Erythroblast (primary cell): Measurements from ENCODE around the gene NEO1.

Experiments used
- GATA1 ChIP-seq: IDR thresholded peaks from 2 replicates; pipeline ENCODE4 v1.6.1; 2011; ENCODE audit warnings: low read depth, mild to moderate bottlenecking, control low read depth, low read length, moderate library complexity
- POLR2A ChIP-seq: IDR thresholded peaks from 2 replicates; pipeline ENCODE4 v1.6.1; 2011; ENCODE audit warnings: mild to moderate bottlenecking, low read length

DNA sequence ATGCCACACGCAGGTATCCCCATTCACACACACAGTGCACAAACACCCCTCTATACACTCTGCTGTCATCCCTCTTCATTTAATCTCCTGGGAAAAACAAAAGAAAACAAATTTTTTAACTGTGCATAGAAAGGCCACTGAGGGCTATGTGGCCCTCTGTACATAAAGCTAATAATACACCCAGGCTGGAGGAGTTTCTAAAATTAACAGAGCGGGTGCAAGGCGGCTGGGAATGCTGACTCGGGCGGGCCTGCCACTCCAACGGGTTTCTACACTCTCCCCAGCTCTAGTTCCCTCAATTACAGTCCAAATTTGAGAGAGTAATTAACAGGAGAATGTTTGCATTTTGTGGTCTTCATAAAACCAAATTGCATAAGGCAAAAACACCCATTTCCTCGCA lies 293.4 kb downstream of the NEO1 start:
- no peak for TF ChIP-seq POLR2A
- TF ChIP-seq GATA1: no peak
